WTC11 (cell line): Measurements from ENCODE around the gene DNAJC24. TPM values are rescaled to one million over a fixed set of nuclear protein-coding genes. Genes with fewer than 3 reads are reported as not detected.

Experiments
- ATAC-seq: fragments of 200-7000 bp; cut with Tn5 transposase; 2 replicates; pipeline ENCODE4 v1.10.0; 2021; ENCODE audit warnings: mild to moderate bottlenecking, moderate library complexity
- CTCF ChIA-PET: fragments of 300-600 bp; sonication (Branson Sonifier 250); formaldehyde crosslinking; loops from one replicate; lab custom pipeline; 2021; ENCODE audit warnings: antibody characterized with exemption; lab: Charles Lee
- POLR2A ChIA-PET: fragments of 350-600 bp; sonication (Branson Sonifier 250); formaldehyde crosslinking; loops from one replicate; lab custom pipeline; 2021; ENCODE audit warnings: antibody characterized with exemption; lab: Charles Lee
- DNase-seq: peaks from one replicate; pipeline ENCODE4 v3.0.0; 2021; ENCODE audit warnings: low spot score
- H3K27ac Mint-ChIP-seq: 2 replicates; pipeline ENCODE4 v1.8.0; 2021; ENCODE audit warnings: mixed read lengths
- H3K27me3 Mint-ChIP-seq: 2 replicates; pipeline ENCODE4 v1.8.0; 2021; ENCODE audit warnings: low read depth, mild to moderate bottlenecking, moderate library complexity, mixed read lengths
- H3K36me3 Mint-ChIP-seq: 2 replicates; pipeline ENCODE4 v1.8.0; 2021; ENCODE audit warnings: mixed read lengths
- H3K4me1 Mint-ChIP-seq: 2 replicates; pipeline ENCODE4 v1.8.0; 2022; ENCODE audit warnings: mixed read lengths
- H3K4me3 Mint-ChIP-seq: 2 replicates; pipeline ENCODE4 v1.8.0; 2021; ENCODE audit warnings: mild to moderate bottlenecking, moderate library complexity, mixed read lengths
- H3K9me3 Mint-ChIP-seq: 2 replicates; pipeline ENCODE4 v1.8.0; 2021; ENCODE audit warnings: mixed read lengths
- ESRRA ChIP-seq: sonication (generic); formaldehyde crosslinking; IDR thresholded peaks from 2 replicates; pipeline ENCODE4 v1.8.1; 2022; ENCODE audit warnings: mild to moderate bottlenecking, missing genetic modification reagents, borderline replicate concordance
- ETV6 ChIP-seq: sonication (generic); formaldehyde crosslinking; IDR thresholded peaks from 2 replicates; pipeline ENCODE4 v1.8.1; 2022; ENCODE audit warnings: mild to moderate bottlenecking, missing genetic modification reagents
- FOXJ3 ChIP-seq: sonication (generic); formaldehyde crosslinking; IDR thresholded peaks from 2 replicates; pipeline ENCODE4 v1.9.0; 2021; ENCODE audit warnings: missing genetic modification reagents, mild to moderate bottlenecking, borderline replicate concordance
- IRF2 ChIP-seq: sonication (generic); formaldehyde crosslinking; IDR thresholded peaks from 2 replicates; pipeline ENCODE4 v1.8.0; 2022; ENCODE audit warnings: low read depth, missing genetic modification reagents, borderline replicate concordance
- SP1 ChIP-seq: sonication (generic); formaldehyde crosslinking; conservative IDR thresholded peaks from 2 replicates; pipeline ENCODE4 v1.8.1; 2022; ENCODE audit warnings: missing genetic modification reagents
- TCF7 ChIP-seq: sonication (generic); formaldehyde crosslinking; IDR thresholded peaks from 2 replicates; pipeline ENCODE4 v1.8.0; 2022; ENCODE audit warnings: mild to moderate bottlenecking, low read depth, missing genetic modification reagents, moderate library complexity
- TP53 ChIP-seq: sonication (generic); formaldehyde crosslinking; IDR thresholded peaks from 2 replicates; pipeline ENCODE4 v1.8.1; 2023; ENCODE audit warnings: mild to moderate bottlenecking, missing genetic modification reagents
- ZNF416 ChIP-seq: fragments of 250-450 bp; sonication (Bioruptor Pico); IDR thresholded peaks from 2 replicates; pipeline ENCODE4 v1.9.0; 2021; ENCODE audit warnings: mild to moderate bottlenecking, inconsistent platforms
- ZNF423 ChIP-seq: fragments of 250-450 bp; sonication (Bioruptor Pico); IDR thresholded peaks from 2 replicates; pipeline ENCODE4 v2.1.2; 2022; ENCODE audit warnings: mild to moderate bottlenecking, moderate library complexity
- total RNA-seq: library from RNA; stranded (reverse); gene quantifications from 3 replicates; pipeline ENCODE4 v1.2.3, GENCODE V29; 2021
- TF ChIP-seq, protein P1 (sequence below): sonication (generic); formaldehyde crosslinking; IDR thresholded peaks from 2 replicates; pipeline ENCODE4 v1.8.1; 2022; ENCODE audit warnings: mild to moderate bottlenecking, moderate library complexity, missing genetic modification reagents
- TF ChIP-seq, protein P2 (sequence below): fragments of 200-600 bp; IDR thresholded peaks from 2 replicates; pipeline ENCODE4 v1.8.0; 2022; ENCODE audit warnings: antibody characterized with exemption
- TF ChIP-seq, protein P3 (sequence below): sonication (generic); formaldehyde crosslinking; IDR thresholded peaks from 2 replicates; pipeline ENCODE4 v1.8.0; 2023; ENCODE audit warnings: missing genetic modification reagents
- TF ChIP-seq, protein P4 (sequence below): fragments of 250-450 bp; sonication (Bioruptor Pico); IDR thresholded peaks from 2 replicates; pipeline ENCODE4 v1.9.0; 2021; ENCODE audit warnings: mild to moderate bottlenecking
- TF ChIP-seq, protein P5 (sequence below): sonication (generic); formaldehyde crosslinking; IDR thresholded peaks from 2 replicates; pipeline ENCODE4 v1.8.0; 2022; ENCODE audit warnings: mild to moderate bottlenecking, missing genetic modification reagents
- TF ChIP-seq, protein P6 (sequence below): sonication (generic); formaldehyde crosslinking; IDR thresholded peaks from 2 replicates; pipeline ENCODE4 v1.8.1; 2023; ENCODE audit warnings: mild to moderate bottlenecking, missing genetic modification reagents, moderate library complexity
- TF ChIP-seq, protein P7 (sequence below): sonication (generic); formaldehyde crosslinking; conservative IDR thresholded peaks from 2 replicates; pipeline ENCODE4 v1.8.1; 2023; ENCODE audit warnings: mild to moderate bottlenecking, low read depth, missing genetic modification reagents, moderate library complexity
- TF ChIP-seq, protein P8 (sequence below): sonication (generic); formaldehyde crosslinking; IDR thresholded peaks from 2 replicates; pipeline ENCODE4 v1.8.1; 2022; ENCODE audit warnings: mild to moderate bottlenecking, missing genetic modification reagents, moderate library complexity, borderline replicate concordance
- TF ChIP-seq, protein P9 (sequence below): sonication (generic); formaldehyde crosslinking; IDR thresholded peaks from 2 replicates; pipeline ENCODE4 v1.8.0; 2022; ENCODE audit warnings: mild to moderate bottlenecking, missing genetic modification reagents
- TF ChIP-seq, protein P10 (sequence below): fragments of 250-450 bp; sonication (Bioruptor Pico); IDR thresholded peaks from 2 replicates; pipeline ENCODE4 v2.1.2; 2022; ENCODE audit warnings: mild to moderate bottlenecking, moderate library complexity

Gene DNAJC24
- total RNA-seq, 1 experiment from 2014 or later, result 15.4 TPM

DNA sequence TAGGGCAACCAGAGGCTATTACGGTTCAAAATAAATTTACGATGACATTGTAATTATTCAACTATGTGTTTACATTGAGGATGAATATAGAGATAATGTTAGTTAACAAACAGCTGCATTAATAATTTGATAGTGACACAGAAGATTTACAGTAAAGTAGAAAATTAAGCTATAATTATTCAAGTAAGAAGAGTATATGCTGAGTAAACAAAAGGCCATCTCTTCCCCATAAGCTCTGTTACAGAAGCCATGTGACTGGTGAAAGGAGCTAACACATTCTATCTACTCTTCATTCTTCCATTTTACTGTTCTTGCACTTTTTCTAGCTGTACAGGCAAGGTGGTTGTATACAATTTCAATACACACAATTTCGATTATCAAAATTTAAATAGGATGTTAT is 85.5 kb downstream of the DNAJC24 start (continued):
- TF ChIP-seq, protein P1, sequence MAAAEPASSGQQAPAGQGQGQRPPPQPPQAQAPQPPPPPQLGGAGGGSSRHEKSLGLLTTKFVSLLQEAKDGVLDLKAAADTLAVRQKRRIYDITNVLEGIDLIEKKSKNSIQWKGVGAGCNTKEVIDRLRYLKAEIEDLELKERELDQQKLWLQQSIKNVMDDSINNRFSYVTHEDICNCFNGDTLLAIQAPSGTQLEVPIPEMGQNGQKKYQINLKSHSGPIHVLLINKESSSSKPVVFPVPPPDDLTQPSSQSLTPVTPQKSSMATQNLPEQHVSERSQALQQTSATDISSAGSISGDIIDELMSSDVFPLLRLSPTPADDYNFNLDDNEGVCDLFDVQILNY (CRISPR knock-in tag), result no peak
- TF ChIP-seq, protein P2, sequence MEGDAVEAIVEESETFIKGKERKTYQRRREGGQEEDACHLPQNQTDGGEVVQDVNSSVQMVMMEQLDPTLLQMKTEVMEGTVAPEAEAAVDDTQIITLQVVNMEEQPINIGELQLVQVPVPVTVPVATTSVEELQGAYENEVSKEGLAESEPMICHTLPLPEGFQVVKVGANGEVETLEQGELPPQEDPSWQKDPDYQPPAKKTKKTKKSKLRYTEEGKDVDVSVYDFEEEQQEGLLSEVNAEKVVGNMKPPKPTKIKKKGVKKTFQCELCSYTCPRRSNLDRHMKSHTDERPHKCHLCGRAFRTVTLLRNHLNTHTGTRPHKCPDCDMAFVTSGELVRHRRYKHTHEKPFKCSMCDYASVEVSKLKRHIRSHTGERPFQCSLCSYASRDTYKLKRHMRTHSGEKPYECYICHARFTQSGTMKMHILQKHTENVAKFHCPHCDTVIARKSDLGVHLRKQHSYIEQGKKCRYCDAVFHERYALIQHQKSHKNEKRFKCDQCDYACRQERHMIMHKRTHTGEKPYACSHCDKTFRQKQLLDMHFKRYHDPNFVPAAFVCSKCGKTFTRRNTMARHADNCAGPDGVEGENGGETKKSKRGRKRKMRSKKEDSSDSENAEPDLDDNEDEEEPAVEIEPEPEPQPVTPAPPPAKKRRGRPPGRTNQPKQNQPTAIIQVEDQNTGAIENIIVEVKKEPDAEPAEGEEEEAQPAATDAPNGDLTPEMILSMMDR, result no peak
- TF ChIP-seq ZNF423 (no peak), ESRRA (CRISPR knock-in tag) (no peak), ZNF416 (no peak), TCF7 (CRISPR knock-in tag) (no peak)
- TF ChIP-seq, protein P3, sequence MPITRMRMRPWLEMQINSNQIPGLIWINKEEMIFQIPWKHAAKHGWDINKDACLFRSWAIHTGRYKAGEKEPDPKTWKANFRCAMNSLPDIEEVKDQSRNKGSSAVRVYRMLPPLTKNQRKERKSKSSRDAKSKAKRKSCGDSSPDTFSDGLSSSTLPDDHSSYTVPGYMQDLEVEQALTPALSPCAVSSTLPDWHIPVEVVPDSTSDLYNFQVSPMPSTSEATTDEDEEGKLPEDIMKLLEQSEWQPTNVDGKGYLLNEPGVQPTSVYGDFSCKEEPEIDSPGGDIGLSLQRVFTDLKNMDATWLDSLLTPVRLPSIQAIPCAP (CRISPR knock-in tag), result no peak
- TF ChIP-seq, protein P4, sequence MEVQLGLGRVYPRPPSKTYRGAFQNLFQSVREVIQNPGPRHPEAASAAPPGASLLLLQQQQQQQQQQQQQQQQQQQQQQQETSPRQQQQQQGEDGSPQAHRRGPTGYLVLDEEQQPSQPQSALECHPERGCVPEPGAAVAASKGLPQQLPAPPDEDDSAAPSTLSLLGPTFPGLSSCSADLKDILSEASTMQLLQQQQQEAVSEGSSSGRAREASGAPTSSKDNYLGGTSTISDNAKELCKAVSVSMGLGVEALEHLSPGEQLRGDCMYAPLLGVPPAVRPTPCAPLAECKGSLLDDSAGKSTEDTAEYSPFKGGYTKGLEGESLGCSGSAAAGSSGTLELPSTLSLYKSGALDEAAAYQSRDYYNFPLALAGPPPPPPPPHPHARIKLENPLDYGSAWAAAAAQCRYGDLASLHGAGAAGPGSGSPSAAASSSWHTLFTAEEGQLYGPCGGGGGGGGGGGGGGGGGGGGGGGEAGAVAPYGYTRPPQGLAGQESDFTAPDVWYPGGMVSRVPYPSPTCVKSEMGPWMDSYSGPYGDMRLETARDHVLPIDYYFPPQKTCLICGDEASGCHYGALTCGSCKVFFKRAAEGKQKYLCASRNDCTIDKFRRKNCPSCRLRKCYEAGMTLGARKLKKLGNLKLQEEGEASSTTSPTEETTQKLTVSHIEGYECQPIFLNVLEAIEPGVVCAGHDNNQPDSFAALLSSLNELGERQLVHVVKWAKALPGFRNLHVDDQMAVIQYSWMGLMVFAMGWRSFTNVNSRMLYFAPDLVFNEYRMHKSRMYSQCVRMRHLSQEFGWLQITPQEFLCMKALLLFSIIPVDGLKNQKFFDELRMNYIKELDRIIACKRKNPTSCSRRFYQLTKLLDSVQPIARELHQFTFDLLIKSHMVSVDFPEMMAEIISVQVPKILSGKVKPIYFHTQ, result no peak

DNA sequence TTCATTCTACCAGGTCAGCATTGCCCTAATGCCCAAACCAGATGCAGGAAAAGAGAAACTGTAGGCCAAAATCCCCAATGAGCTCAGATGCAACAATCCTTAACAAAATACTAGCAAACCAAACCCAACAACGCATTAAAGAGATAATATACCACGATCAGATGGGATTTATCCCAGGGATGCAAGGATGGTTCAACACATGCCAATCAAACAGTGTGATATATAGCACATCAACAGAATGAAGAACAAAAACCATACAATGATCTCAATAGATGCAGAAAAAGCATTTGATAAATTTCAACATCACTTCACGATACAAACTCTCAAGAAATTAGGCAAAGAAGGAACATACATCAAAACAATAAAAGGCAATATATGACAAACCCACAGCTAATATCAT is 94.8 kb downstream of the DNAJC24 start:
- no peak for DNase-seq
- TF ChIP-seq, protein P5, sequence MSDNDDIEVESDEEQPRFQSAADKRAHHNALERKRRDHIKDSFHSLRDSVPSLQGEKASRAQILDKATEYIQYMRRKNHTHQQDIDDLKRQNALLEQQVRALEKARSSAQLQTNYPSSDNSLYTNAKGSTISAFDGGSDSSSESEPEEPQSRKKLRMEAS (CRISPR knock-in tag), result no peak
- TF ChIP-seq TP53 (CRISPR knock-in tag) (no peak), ZNF423 (no peak), TCF7 (CRISPR knock-in tag) (no peak), FOXJ3 (CRISPR knock-in tag) (no peak), ETV6 (CRISPR knock-in tag) (no peak), IRF2 (CRISPR knock-in tag) (no peak), SP1 (CRISPR knock-in tag) (no peak)
- TF ChIP-seq, protein P6, sequence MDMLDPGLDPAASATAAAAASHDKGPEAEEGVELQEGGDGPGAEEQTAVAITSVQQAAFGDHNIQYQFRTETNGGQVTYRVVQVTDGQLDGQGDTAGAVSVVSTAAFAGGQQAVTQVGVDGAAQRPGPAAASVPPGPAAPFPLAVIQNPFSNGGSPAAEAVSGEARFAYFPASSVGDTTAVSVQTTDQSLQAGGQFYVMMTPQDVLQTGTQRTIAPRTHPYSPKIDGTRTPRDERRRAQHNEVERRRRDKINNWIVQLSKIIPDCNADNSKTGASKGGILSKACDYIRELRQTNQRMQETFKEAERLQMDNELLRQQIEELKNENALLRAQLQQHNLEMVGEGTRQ (CRISPR knock-in tag), result no peak
- TF ChIP-seq, protein P7, sequence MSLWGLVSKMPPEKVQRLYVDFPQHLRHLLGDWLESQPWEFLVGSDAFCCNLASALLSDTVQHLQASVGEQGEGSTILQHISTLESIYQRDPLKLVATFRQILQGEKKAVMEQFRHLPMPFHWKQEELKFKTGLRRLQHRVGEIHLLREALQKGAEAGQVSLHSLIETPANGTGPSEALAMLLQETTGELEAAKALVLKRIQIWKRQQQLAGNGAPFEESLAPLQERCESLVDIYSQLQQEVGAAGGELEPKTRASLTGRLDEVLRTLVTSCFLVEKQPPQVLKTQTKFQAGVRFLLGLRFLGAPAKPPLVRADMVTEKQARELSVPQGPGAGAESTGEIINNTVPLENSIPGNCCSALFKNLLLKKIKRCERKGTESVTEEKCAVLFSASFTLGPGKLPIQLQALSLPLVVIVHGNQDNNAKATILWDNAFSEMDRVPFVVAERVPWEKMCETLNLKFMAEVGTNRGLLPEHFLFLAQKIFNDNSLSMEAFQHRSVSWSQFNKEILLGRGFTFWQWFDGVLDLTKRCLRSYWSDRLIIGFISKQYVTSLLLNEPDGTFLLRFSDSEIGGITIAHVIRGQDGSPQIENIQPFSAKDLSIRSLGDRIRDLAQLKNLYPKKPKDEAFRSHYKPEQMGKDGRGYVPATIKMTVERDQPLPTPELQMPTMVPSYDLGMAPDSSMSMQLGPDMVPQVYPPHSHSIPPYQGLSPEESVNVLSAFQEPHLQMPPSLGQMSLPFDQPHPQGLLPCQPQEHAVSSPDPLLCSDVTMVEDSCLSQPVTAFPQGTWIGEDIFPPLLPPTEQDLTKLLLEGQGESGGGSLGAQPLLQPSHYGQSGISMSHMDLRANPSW (CRISPR knock-in tag), result no peak
- TF ChIP-seq, protein P8, sequence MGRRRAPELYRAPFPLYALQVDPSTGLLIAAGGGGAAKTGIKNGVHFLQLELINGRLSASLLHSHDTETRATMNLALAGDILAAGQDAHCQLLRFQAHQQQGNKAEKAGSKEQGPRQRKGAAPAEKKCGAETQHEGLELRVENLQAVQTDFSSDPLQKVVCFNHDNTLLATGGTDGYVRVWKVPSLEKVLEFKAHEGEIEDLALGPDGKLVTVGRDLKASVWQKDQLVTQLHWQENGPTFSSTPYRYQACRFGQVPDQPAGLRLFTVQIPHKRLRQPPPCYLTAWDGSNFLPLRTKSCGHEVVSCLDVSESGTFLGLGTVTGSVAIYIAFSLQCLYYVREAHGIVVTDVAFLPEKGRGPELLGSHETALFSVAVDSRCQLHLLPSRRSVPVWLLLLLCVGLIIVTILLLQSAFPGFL (CRISPR knock-in tag), result no peak
- TF ChIP-seq, protein P9, sequence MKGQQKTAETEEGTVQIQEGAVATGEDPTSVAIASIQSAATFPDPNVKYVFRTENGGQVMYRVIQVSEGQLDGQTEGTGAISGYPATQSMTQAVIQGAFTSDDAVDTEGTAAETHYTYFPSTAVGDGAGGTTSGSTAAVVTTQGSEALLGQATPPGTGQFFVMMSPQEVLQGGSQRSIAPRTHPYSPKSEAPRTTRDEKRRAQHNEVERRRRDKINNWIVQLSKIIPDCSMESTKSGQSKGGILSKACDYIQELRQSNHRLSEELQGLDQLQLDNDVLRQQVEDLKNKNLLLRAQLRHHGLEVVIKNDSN (CRISPR knock-in tag), result no peak
- TF ChIP-seq, protein P10, sequence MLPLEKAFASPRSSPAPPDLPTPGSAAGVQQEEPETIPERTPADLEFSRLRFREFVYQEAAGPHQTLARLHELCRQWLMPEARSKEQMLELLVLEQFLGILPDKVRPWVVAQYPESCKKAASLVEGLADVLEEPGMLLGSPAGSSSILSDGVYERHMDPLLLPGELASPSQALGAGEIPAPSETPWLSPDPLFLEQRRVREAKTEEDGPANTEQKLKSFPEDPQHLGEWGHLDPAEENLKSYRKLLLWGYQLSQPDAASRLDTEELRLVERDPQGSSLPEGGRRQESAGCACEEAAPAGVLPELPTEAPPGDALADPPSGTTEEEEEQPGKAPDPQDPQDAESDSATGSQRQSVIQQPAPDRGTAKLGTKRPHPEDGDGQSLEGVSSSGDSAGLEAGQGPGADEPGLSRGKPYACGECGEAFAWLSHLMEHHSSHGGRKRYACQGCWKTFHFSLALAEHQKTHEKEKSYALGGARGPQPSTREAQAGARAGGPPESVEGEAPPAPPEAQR, result no peak
- TF ChIP-seq, all 79 proteins: peak for 0
- no peak overlapping the region for H3K27ac Mint-ChIP-seq
- H3K4me3 Mint-ChIP-seq, result no peak overlapping the region
- ATAC-seq, result no peak
- peaks cover 38% of the 10 kb centered on the region for H3K9me3 Mint-ChIP-seq
- H3K27me3 Mint-ChIP-seq, result no peaks in the 10 kb centered on the region
- CTCF ChIA-PET, result no interaction called here
- POLR2A ChIA-PET, result no interaction called here
- peaks cover 44% of the 10 kb centered on the region for H3K36me3 Mint-ChIP-seq
- no peaks in the 10 kb centered on the region for H3K4me1 Mint-ChIP-seq
